HL-60/S4 treated with phorbol 12-myristate 13-acetate at 8.2 ng/mL for 4 days and 3 days (cell line): ENCODE measurements around the gene PRR5.

ENCODE experiments used
- in situ Hi-C: fragments of 300-500 bp; cut with MboI; formaldehyde crosslinking; loops from 2 replicates; pipeline ENCODE4 v1.15.0; 2022; ENCODE audit warnings: low sequenced_read_pairs

PRR5 gene

DNA sequence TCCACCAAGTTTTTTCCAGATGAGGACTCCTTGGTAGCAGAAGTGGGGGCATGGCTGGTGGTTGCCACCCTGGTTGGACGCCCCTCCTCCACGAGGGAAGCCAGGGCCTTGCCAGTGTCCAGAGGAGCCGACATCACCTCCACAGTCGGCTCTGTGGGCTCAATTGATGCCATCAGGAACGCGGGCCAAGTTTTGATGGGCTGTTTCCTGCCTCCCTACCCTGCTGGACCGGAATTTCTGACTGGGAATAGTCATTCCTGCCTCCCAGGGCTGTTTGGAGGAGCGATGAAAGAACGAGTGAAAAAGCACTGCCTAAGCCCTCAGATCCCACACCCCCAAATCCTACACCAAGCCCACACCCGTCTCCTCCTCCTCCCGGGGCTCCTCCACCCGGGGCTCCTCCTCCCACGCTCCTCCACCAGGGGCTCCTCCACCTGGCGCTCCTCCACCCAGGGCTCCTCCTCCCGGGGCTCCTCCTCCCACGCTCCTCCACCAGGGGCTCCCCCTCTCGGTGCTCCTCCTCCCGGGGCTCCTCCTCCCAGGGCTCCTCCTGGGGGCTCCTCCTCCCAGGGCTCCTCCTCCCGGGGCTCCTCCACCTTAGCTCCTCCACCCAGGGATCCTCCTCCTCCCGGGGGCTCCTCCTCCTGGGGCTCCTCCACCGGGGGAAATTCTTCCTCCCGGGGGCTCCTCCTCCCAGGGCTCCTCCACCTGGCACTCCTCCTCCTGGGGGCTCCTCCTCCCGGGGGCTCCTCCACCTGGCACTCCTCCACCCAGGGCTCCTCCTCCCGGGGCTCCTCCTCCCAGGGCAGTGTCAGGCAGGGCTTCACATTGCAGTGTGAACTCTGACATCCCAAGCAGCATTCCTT, 10.0 kb upstream of the PRR5 start:
- in situ Hi-C loops = no loop called here

DNA sequence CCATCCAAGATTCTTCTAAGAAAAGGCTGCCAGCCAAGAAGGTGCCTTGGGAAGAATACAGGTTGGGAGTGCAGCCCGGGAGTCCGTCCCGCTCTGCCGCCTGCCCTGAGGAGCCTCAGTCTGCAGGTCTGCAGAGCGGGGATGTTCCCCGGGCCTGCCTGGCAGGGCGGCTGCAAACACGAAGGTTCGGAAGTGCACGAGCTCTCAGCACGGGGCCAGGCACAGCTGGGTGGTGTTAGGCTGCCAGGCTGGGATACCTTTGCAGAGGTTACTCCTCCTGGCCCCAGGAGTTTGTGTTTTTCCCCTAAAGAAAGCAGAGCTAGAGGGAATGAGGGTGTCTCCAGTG, 9.4 kb upstream of the PRR5 start:
- in situ Hi-C loops = no loop called here

DNA sequence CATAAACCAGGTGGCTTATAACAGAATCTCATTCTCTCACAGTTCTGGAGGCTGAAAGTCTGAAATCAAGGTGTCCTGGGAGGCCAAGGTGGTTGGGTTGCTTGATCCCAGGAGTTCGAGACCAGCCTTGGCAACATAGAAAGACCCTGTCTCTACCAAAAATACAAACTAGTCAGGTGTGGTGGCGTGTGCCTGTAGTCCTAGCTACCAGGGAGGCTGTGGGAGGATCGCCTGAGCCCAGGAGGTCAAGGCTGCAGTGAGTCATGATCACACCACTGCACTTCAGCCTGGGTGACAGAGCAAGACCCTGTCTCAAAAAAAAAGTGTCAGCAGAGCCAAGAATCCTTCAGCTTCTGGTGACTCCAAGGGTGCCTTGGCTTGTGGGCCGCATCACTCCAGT, 8.9 kb upstream of the PRR5 start:
- in situ Hi-C loops = no loop called here

DNA sequence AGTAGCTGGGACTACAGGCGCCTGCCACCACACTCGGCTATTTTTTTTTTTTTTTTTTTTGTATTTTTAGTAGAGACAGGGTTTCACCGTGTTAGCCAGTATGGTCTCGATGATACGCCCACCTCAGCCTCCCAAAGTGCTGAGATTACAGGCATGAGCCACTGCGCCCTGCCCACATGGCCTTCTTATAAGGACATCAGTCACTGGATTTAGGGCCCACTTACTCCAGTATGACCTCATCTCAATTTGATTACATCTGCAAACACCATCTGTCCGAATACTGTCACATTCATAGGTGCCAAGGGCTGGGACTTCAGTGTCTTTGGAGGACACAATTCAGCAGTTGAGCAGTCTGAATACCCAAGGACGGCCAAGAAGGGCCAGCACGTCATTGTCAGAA, 8.2 kb upstream of the PRR5 start:
- in situ Hi-C loops = no loop called here

- in situ Hi-C loops = no loop called here
Observed at GRCh38 chr22:44697423-44698141, 4.4 kb upstream of the PRR5 start.

- in situ Hi-C loops = no loop called here
Observed at GRCh38 chr22:44698531-44699421, 3.2 kb upstream of the PRR5 start.

DNA sequence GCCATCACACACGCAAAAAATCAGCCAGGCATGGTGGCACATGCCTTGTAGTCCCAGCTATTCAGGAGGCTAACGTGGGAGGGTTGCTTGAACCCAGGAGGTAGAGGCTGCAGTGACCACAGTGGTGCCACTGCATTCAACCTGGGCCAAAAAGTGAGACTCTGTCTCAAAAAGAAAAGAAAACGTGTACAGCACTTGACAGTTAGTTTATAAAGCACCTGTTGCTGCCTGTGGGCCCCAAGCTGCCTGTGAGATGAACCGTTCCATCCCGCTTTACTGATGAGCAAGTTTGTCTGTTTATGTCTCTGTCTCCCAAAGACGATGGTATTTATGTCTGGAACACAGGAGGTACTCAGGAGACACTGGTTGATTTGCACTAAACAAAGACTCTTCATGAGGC, 1.5 kb upstream of the PRR5 start:
- in situ Hi-C loops = no loop called here

DNA sequence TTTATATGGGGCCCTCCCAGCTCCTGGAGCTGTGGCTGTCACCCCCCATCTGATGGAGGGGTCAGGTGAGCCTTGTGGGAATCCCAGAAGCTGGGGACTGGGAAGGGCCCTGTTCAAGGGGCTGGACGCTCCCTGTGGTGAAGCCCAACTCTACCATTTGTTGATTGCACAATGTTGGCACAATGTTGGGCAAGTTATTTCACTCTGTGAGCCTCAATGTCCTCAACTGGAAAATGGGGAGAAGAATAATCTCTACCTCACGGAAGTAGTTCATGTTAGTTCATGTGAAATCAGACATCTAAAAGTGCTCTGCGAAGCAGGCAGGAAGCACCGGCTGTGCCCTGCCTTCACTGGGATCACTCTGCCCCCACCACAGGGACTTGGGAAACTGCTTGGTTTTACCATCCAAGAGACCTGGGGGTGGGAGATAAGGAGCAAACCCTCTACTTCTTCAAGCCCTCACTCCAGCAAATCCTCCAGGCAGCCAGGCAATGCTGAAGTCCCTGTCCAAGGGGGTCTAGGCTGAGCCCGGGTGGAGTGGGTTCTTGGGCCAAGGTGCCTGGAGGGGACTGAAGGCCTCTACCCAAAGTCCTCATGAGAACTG, 715 bp upstream of the PRR5 start:
- in situ Hi-C loops = no loop called here

GRCh38 chr22:44702479-44703198, 635 bp downstream of the PRR5 start:
- in situ Hi-C loops = no loop called here

DNA sequence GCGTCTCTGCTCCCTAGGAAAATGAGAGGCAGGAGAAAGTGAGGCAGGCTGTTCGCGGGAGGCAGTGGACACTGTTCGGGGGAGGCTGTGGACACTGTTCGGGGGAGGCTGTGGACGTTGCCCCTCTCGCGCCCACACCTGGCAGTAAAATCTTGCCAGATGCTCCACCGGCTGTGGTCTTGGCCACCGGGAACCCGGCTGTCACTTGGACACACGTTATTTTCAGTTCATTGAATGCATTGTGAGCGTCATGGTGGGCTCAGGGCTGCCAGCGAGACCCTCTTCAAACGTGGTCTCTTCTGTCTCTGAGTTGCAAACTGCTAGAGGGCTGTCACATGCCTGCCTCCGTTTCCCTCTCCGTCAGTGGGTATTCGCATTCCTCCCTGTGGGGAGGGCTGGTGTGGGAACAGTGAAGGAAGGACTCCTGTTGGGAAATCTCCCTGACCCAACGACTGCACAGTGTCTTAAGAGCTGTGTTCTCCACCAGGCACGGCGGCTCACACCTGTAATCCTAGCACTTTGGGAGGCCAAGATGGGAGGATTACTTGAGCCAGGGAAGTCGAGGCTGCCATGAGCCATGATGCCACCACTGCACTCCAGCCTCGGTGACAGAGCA, 1.4 kb downstream of the PRR5 start:
- in situ Hi-C loops = no loop called here

DNA sequence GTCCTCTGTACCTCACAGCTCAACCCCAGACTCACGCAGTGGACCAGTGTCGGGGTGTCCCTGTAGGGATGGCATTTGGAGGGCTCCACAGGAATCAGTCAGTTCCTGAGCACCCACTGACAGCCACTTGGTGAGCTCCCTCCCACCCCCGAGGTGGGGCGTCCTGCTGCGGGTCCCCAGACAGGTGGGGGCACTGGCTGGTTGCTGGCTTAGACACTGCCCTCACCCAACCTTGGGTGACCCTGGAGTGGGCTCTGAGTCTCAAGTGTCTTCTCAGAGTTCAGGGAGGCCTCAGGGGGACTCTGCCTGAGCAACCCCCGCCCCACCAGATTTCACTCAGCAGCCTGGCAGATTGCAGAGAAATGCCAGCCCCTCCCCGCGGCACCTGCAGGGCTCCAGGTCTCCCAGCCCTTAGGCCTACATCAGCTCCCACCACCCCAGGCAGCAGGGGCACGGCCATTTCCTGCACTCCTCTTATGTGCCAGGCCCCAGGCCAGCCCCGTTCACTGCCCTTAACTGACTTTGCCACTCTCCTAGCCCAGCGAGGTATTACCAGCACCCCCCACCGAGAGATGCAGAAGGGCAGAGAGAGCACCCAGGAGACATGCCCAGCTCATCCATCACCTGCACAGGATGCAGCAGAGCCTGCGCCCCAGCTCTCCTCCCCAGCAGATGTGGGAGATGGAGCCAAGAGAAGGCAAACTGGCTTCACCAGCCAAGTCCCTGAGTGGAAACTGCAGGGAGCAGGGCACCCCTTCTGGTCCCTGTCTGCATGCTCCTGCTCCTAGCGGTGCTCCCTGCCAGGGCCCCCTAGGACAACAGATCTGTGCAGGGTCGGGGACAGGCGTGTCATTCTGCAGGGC, 2.4 kb downstream of the PRR5 start:
- in situ Hi-C loops = no loop called here

GRCh38 chr22:44705022-44705297, 3.0 kb downstream of the PRR5 start:
- in situ Hi-C loops = no loop called here

GRCh38 chr22:44706488-44706887, 4.5 kb downstream of the PRR5 start:
- in situ Hi-C loops = no loop called here

DNA sequence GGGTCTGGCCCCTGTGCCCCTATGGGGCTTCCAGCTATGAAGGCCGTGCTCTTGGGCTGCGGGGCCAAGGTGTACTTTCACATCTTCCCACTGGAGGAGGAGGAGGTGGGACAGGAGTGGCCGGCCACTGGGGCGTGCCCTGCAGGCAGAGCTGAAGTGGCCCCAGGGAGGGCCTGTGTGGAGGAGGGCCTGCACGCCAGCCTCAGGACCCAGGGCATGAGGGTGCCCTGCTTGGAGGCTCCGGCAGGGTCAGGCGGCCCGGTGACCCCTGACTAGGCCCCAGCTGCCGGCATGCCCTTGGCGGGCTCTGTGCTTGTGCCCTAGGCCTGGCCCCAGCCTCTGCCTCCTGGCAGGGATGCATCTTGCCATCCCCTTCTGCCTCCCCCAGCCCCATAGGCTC, 5.2 kb downstream of the PRR5 start:
- in situ Hi-C loops = no loop called here

DNA sequence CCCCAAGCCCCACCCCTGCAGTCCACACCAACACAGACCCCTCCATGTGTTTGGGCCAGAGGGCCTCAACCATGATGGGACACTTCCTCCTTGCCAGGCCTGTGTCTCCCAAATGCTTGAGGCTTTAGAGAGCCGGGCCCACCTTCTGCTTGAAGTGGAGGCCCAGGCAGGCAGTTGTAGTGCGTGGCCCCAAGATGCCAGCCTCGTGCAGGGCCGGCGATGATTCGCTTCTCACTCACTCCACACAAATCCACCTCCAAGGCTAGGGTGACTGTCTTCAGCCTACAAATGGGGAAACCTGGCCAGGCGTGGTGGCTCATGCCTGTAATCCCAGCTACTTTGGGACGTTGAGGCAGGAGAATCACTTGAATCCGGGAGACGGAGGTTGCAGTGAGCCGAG, 5.7 kb downstream of the PRR5 start:
- in situ Hi-C loops = no loop called here

- in situ Hi-C loops = no loop called here
Observed at GRCh38 chr22:44709881-44710392, 7.9 kb downstream of the PRR5 start.

DNA sequence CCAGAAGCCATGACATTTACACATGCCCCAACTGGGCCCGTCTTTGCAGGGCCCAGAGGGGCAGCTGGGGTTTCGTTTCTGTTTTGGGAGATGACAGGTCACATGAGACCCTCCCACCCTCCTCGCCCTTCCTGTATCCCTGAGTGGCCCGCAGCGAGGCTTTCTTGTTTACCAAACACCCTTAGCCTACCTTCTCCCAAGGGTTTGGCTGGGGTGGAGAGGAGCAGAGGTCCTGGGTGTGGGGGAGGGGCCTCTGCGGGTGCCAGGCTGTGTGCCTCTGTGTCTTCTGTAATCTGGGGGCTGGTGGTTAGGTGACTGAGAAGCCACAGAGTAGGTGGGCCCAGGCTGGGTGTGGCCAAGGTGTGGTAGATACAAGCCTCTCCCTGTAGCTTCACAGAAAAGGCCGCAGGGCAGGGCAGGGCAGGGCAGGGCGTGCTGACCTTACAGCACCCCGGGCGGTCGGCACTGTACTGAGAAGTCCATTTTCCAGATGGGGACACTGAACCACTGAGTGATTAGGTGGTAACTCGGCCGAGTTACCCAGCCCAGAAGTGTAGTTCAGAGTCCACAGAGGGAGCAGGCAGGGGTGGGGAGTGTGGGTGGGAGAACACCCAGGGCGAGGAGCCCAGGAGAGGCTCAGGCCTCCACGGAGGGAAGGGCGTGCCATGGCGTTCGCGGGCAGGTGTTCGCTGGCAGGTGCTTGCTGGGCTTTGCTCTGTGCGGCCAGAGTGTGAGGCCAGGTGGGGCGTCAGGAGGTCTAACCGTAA, 8.7 kb downstream of the PRR5 start:
- in situ Hi-C loops = no loop called here

DNA sequence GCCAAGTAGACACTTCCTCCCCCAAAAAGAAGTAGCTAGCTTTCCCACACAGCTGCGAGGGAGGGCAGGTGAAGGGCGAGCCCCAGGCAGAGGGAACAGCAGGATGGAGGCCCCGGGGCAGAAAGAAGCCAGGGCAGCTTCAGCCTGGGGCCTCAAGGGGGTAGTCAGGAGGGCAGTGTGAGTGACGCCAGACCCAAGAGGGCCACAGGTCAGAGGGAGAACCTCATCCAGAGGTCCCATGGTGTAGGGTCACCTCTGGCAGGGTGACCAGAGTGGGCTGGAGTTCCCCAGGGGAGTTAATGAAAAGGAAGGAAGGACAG, 9.2 kb downstream of the PRR5 start:
- in situ Hi-C loops = no loop called here
